Fibroblast of the aortic adventitia (primary cell): ENCODE results near the gene BICC1. TPM values are rescaled to one million over a fixed set of nuclear protein-coding genes. Genes with fewer than 3 reads are reported as not detected.
A peak's percentile ranks its signal among the peaks of the same experiment; 100 is the strongest.

Experiments used
- DNase-seq: peaks from one replicate; pipeline ENCODE4 v3.0.0-alpha.2; 2010; ENCODE audit warnings: low read depth
- H3K4me3 ChIP-seq: 2 replicates; pipeline ENCODE4 v1.5.1; 2011; ENCODE audit warnings: low read depth, mild to moderate bottlenecking, control low read depth, low read length, moderate library complexity
- CTCF ChIP-seq: IDR thresholded peaks from 2 replicates; pipeline ENCODE4 v1.5.1; 2011; ENCODE audit warnings: mild to moderate bottlenecking, low read length, control low read depth, inconsistent platforms; ENCODE audit not compliant: insufficient read depth
- total RNA-seq: library from RNA; depleted of rRNA; stranded (reverse); fragments of >200 nt; gene quantifications from 2 replicates; pipeline ENCODE4 v1.2.3, GENCODE V29; 2012; ENCODE audit warnings: low replicate concordance

Gene BICC1
- total RNA-seq, 1 donor, result 177 TPM

DNA sequence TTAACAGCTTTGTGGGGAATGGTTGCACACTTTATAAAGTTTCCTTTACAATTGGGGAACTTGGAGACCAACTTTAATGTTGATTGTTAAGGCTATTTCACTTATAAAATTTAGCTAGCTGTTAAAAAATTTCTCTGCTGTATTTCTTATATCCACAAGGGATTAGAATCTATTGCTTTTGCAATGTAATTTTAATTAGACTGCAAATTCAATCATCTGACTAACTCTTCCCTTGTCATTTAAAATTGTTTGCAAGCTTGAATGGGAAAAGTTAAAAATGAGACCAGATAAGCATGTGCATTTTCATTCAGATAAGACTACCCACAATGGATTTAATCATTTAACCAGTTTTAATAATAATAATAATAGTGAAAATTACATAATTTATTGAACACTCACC is 213.2 kb downstream of the BICC1 start:
- no peak overlapping the region for H3K4me3 ChIP-seq
- no peak for TF ChIP-seq CTCF
- no peak for DNase-seq

- TF ChIP-seq CTCF, result no peak
- DNase-seq, result no peak
- H3K4me3 ChIP-seq, result no peak overlapping the region
Observed at GRCh38 chr10:58727633-58728032, 215.0 kb downstream of the BICC1 start.

GRCh38 chr10:58731276-58731675 is 218.6 kb downstream of the BICC1 start:
- no peak for DNase-seq
- TF ChIP-seq CTCF, result no peak
- H3K4me3 ChIP-seq, result no peak overlapping the region

DNA sequence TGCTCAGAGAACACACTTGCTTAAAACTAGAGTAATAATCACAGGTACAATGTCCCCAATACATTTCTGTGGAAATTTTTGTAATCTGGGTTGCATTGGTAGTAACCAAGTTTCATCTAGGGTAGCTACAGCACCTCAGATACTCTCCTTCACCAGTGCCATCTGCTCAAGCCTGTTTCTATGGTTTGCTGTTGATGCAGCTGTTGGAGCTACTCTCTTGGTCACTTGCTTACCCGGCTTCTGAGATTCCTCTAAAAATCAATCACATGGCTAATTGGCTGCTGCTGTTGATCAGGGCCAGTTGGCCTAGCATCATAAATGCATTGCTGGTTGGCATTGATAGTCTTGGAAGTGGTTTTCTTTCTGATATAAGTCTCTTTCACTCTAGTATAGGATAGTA is 220.8 kb downstream of the BICC1 start:
- no peak for TF ChIP-seq CTCF
- H3K4me3 ChIP-seq, result no peak overlapping the region
- no peak for DNase-seq

DNA sequence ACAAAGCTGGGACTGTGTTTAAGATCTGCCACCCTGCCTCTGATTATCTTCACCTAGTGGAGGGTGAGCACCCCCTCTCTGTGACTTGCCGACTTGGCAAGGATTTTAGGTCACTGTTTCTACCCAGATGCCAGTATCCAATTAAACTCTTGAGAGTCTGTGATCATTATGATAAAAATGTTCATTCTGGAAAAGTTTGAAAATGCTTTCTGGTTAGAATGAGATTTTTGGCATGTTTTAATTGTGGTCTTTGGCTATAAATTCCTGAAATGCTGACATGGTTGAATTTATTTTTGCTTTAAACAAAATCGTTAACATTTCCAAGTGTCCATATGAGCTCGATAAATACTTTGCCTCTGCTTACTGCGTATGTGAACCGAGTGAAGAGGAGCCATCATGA is 221.4 kb downstream of the BICC1 start:
- no peak for TF ChIP-seq CTCF
- H3K4me3 ChIP-seq, result no peak overlapping the region
- DNase-seq, result peak; percentile 58

- DNase-seq, result peak; percentile 46
- no peak for TF ChIP-seq CTCF
- H3K4me3 ChIP-seq, result no peak overlapping the region
Observed at GRCh38 chr10:58734664-58735063, 222.0 kb downstream of the BICC1 start.

DNA sequence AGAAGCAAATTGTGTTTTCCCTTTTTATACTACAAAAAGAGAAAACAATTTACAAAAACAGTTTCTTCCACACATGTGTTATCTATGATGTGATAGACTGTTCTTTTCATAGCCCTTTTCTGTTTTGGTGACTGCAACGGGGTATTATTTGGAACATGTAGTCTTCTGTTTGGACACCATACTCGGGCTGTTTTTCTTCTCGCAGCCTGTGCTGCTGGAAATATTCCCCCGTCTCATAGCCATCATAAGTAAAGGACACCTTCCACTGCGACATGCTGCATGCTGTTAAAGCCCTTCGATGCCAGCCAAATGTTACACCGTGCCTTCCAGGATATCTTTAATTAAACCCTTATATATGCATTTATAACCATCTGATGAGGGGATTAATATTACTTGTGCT is 222.4 kb downstream of the BICC1 start:
- DNase-seq, result no peak
- TF ChIP-seq CTCF, result no peak
- no peak overlapping the region for H3K4me3 ChIP-seq
